Stimulated activated CD8-positive, alpha-beta memory T cell treated with anti-CD3 and anti-CD28 coated beads, Interleukin-12 subunit alpha, Interleukin-12 subunit beta, amount 100 ng/mL, for 24 hours (primary cell): Measurements from ENCODE around the gene SFXN4.
"Not testable (repeated sequence)": the region's sequence is repeated elsewhere in the genome, so short reads cannot be mapped to it uniquely, and the experiment has no call there.

Source experiments
- DNase-seq: peaks from one replicate; pipeline ENCODE4 v3.0.0-alpha.2; 2020; ENCODE audit errors: extremely low read depth

Gene SFXN4

GRCh38 chr10:119107771-119108170 lies 57.7 kb downstream of the SFXN4 start:
- not testable (repeated sequence) for DNase-seq

DNA sequence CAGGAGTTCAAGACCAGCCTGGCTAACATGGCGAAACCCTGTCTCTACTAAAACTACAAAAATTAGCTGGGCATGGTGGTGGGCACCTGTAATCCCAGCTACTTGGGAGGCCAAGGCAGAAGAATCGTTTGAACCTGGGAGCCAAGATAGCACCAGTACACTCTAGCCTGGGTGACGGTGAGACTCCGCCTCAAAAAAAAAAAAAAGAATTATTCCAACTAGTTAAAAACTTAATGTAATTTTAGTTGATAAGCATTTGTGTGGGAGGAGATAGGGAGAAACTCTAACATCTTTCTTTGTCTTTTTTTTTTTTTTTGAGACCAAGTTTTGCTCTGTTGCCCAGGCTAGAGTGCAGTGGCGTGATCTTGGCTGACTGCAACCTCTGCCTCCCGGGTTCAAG lies 58.4 kb downstream of the SFXN4 start:
- DNase-seq: not testable (repeated sequence)

- DNase-seq: not testable (repeated sequence)
These were observed 59.6 kb downstream of the SFXN4 start for GRCh38 chr10:119105899-119106298.

GRCh38 chr10:119105155-119105554 lies 60.4 kb downstream of the SFXN4 start:
- DNase-seq: no peak

DNA sequence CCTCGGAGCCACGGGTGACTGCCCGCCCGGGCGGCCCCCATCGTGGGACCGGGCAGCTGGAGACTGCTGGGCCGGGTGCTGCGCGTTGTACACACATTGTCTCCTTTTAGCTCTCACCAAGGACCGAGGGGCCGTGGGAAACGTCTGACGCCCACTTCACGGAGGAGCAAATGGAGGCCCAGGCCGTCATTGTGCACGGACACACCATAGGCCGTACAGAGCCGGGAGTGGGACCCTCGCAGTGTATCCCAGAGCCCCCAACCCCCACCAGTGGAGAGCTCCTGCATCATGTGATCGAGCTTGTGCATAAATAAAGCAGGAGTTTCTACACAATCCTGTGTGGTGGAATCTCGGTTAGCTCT lies 60.9 kb downstream of the SFXN4 start:
- DNase-seq: no peak

DNA sequence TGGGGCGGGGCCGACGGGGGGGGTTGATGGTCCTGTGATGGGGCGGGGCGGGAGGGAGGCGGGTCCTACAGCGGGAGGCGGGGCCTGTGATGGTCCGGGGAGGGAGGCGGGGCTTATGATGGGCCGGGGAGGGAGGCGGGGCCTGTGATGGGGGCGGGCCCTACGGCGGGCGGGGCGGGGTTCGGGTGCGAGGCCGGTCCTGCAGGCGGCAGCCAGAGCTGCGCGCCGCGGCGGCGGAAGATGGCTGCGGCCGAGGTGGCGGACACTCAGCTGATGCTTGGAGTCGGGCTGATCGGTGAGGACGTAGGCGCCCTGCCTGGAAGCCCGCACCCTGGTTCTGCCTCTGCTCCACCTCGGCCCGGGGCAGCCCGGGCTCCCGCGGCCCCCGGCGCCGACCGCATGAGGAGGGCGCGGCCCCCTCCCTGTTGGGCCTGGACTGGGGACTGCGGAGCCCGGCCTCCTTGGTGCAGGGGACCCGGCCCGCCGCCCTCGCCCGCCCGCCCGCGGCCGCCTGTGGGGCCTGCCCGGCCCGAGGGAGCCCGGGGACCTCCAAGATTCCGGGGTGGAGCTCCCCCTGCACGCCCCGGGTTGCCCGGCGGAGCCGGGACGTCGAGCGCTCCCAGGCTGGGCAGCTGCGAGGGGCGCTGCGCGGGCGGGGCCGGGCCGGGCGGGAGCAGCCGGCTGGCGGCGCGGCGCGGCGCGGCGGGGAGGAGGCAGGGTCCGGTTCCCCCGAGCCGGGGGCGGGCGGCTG lies 61.4 kb downstream of the SFXN4 start, which contains the start of gene DENND10:
DENND10 (plus strand) TSS at position 211 of the 751 bp plus-strand sequence; CDS start at position 241, 30 bp downstream.
- peak; percentile 50 for DNase-seq

- no peak for DNase-seq
These were observed 62.1 kb downstream of the SFXN4 start for GRCh38 chr10:119103241-119103902.

GRCh38 chr10:119101366-119102098 lies 64.0 kb downstream of the SFXN4 start:
- DNase-seq: no peak

DNA sequence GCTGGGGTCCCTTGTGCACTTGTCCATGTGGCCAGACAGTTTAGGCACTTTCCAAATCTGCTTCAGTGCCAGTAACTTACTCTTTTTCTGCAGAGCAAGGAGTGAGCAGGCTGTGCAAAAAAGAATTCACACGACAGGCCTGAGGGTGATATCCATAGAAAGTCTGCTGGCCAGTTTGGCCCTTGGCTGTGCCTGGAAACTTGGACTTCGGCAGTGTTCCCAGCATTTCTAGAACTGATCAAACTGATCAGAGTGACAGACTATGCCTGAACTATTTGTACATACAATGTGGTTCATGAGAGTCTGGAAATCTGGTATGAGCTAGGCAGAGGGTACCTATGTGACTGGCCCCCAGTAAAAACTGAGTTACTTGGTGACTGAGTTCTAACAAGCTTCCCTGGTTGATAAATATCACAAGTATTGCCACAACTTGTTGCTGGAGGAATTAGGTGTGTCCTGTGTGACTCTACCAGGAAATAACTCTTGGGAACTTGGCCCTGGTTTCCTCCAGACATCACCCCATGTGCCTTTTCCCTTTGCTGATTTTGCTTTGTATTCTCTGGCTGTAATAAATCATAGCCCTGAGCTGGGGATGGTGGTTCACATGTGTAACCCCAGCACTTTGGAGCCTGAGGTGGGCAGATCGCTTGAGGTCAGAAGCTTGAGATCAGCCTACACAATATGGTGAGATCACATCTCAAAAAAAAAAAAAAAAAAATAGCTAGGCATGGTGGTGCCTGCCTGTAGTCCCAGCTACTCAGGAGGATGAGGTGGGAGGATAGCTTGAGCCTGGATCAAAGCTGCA lies 64.9 kb downstream of the SFXN4 start:
- DNase-seq: no peak

DNA sequence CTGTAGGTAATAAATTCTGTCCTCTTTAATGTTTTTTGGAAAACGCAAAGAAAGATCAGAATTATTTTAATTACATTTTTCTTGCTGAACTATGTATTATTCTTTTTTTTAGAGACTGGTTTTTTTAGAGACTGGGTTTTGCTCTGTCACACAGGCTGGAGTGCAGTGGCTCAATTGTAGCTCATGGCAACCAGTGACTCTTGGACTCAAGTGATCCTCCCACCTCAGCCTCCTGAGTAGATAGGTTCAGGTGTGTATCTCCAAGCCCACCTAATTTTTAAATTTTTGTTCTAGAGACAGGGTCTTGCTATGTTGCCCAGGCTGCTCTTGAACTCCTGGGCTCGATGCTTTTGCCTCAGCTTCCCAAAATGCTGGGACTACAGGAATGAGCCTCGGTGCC lies 66.9 kb downstream of the SFXN4 start:
- DNase-seq: no peak

GRCh38 chr10:119096641-119097415 lies 68.7 kb downstream of the SFXN4 start:
- DNase-seq: not testable (repeated sequence)

GRCh38 chr10:119095640-119096039 lies 69.9 kb downstream of the SFXN4 start:
- DNase-seq: no peak

DNA sequence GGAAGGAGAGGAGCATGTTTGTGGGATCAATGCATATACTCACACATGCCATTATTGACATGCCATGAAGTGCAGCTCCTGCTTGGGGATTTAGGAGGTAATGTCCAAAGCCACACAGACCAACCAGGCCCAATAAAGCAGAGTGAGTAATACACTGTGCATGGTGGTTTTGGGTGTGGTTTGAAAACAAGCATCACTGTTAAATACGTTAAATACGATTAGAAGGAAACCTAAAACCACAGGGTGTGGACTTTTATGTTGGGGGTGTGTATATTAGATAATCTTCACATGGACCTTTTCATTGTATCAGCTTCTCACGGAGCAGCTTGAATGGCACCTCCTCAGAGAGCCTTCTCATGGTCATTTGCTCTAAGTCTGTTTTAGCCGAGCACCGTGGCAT lies 74.5 kb downstream of the SFXN4 start:
- DNase-seq: no peak
